ENCODE data around the gene CACHD1. TPM values are rescaled to one million over a fixed set of nuclear protein-coding genes. Genes with fewer than 3 reads are reported as not detected.

CACHD1 gene
- total and polyA plus RNA-seq, 2 of the 4 experiments (the other 2 are of a cell fraction): 2.9 to 5.9 TPM

GRCh38 chr1:64594446-64594845 lies 124.5 kb downstream of the CACHD1 start:
- H2BK120ac ChIP-seq (ENCODE audit: low read depth, low read length): no peak overlapping the region
- H3K27ac ChIP-seq (ENCODE audit: insufficient read depth, low read length): no peak overlapping the region
- no peak overlapping the region for H2BK5ac ChIP-seq (ENCODE audit: low read depth, low read length, poor library complexity, severe bottlenecking)
- intact Hi-C loops (cut with micrococcal nuclease) (no loop called here), in situ Hi-C loops (cut with MboI; ENCODE audit: low sequenced_read_pairs) (no loop called here), dilution Hi-C loops (cut with HindIII; ENCODE audit: low sequenced_read_pairs, unreplicated experiment) (no loop called here)
- no peak overlapping the region for H4K8ac ChIP-seq (ENCODE audit: low read depth in 2 of 2, low read length in 2 of 2)
- BruUV-seq (replicated peaks): no TSS peak
- ChIA-PET CTCF (no interaction called here), POLR2A (ENCODE audit: unreplicated experiment) (no interaction called here)
- no peak overlapping the region for H2BK15ac ChIP-seq (ENCODE audit: low read depth, low read length)
- TF ChIP-seq, protein P1, sequence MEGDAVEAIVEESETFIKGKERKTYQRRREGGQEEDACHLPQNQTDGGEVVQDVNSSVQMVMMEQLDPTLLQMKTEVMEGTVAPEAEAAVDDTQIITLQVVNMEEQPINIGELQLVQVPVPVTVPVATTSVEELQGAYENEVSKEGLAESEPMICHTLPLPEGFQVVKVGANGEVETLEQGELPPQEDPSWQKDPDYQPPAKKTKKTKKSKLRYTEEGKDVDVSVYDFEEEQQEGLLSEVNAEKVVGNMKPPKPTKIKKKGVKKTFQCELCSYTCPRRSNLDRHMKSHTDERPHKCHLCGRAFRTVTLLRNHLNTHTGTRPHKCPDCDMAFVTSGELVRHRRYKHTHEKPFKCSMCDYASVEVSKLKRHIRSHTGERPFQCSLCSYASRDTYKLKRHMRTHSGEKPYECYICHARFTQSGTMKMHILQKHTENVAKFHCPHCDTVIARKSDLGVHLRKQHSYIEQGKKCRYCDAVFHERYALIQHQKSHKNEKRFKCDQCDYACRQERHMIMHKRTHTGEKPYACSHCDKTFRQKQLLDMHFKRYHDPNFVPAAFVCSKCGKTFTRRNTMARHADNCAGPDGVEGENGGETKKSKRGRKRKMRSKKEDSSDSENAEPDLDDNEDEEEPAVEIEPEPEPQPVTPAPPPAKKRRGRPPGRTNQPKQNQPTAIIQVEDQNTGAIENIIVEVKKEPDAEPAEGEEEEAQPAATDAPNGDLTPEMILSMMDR (conservative IDR thresholded peaks at IDR 0.05; ENCODE audit: low read depth, low read length): no peak
- TF ChIP-seq RCOR1 (IDR thresholded peaks at IDR 0.05; ENCODE audit: insufficient replicate concordance, low read length) (no peak), USF2 (IDR thresholded peaks at IDR 0.05; ENCODE audit: low read depth, low read length) (no peak), FOS (IDR thresholded peaks at IDR 0.05; ENCODE audit: low read depth, low read length) (no peak), NFE2L2 (IDR thresholded peaks at IDR 0.05; ENCODE audit: low read depth, low read length) (no peak), CHD1 (IDR thresholded peaks at IDR 0.05; ENCODE audit: low read depth, low read length) (no peak), ELK1 (IDR thresholded peaks at IDR 0.05; ENCODE audit: borderline replicate concordance, low read depth, low read length) (no peak), MAFK (IDR thresholded peaks at IDR 0.05; ENCODE audit: low read depth, low read length) (no peak)
- no peak overlapping the region for H3K14ac ChIP-seq (replicated peaks; ENCODE audit: low read depth, low read length)
- H3K36me3 ChIP-seq (ENCODE audit: control insufficient read depth, insufficient read depth, low read length): no peaks in the 10 kb centered on the region
- H3K4me3 ChIP-seq (ENCODE audit: insufficient read depth, low read depth, low read length): no peak overlapping the region
- H2BK20ac ChIP-seq (ENCODE audit: low read depth, low read length): no peak overlapping the region
- no peak overlapping the region for H2AK5ac ChIP-seq (ENCODE audit: low read depth, low read length)
- no peak overlapping the region for H3K23ac ChIP-seq (ENCODE audit: low read depth, low read length)
- H3K18ac ChIP-seq (ENCODE audit: low read depth, low read length): no peak overlapping the region
- WGBS, 2 experiments (ENCODE audit: extremely low coverage in 2 of 2, insufficient read length in 1 of 2): no CpG with 5 or more reads among the region's 4 CpGs
- no peak overlapping the region for H4K5ac ChIP-seq (ENCODE audit: low read depth, low read length)
- H3K4me2 ChIP-seq (ENCODE audit: low read depth, low read length): no peak overlapping the region
- DNase-seq: no peak
- H3K4ac ChIP-seq (ENCODE audit: low read depth, low read length): no peak overlapping the region
- H3K27me3 ChIP-seq (ENCODE audit: control insufficient read depth, insufficient read depth, low read length): no peaks in the 10 kb centered on the region
- no peaks in the 10 kb centered on the region for H3K9me3 ChIP-seq (ENCODE audit: control insufficient read depth, insufficient read depth, low read length)
- H4K20me1 ChIP-seq (ENCODE audit: insufficient read depth, low read length): no peaks in the 10 kb centered on the region
- H2AK9ac ChIP-seq (replicated peaks; ENCODE audit: low read depth, low read length, poor library complexity): no peak overlapping the region
- H4K91ac ChIP-seq (ENCODE audit: insufficient read depth, low read depth, low read length): no peak overlapping the region
- H3K79me1 ChIP-seq (ENCODE audit: low read depth in 1 of 2, low read length in 2 of 2): no peaks in the 10 kb centered on the region; a peak in 2 of 4 replicates
- no peak overlapping the region for H3K56ac ChIP-seq (ENCODE audit: extremely low read depth, insufficient read depth, low read length)
- no peaks in the 10 kb centered on the region; the same call in 1 of the 2 replicates for H3K9me1 ChIP-seq (ENCODE audit: insufficient read depth, low read length)
- no peak overlapping the region for H3K9ac ChIP-seq (ENCODE audit: low read depth, low read length)
- no peak for ATAC-seq (ENCODE audit: low read depth)
- H2AFZ ChIP-seq (replicated peaks; ENCODE audit: low read length, poor library complexity): no peak overlapping the region
- peaks cover 9% of the 10 kb centered on the region for H3K4me1 ChIP-seq (ENCODE audit: control insufficient read depth, insufficient read depth, low read length)
